HAP-1 (cell line): Measurements from ENCODE around the gene RGS7BP.
A peak's percentile ranks its signal among the peaks of the same experiment; 100 is the strongest.

Experiments
- DNase-seq, 2 experiments: peaks; one replicate each; pipeline ENCODE4 v3.0.0-alpha.2; 2016 to 2020; ENCODE audit warnings: low spot score in 2 of 2
- H3K27me3 ChIP-seq: fragments of 250-450 bp; sonication (Bioruptor Pico); 2 replicates; pipeline ENCODE4 v1.5.1; 2020; ENCODE audit warnings: low read depth, mild to moderate bottlenecking, moderate library complexity
- H3K36me3 ChIP-seq: fragments of 250-450 bp; sonication (Bioruptor Pico); replicated peaks from 2 replicates; pipeline ENCODE4 v1.5.1; 2020; ENCODE audit warnings: mild to moderate bottlenecking
- H3K4me1 ChIP-seq: fragments of 250-450 bp; sonication (Bioruptor Pico); 2 replicates; pipeline ENCODE4 v1.5.1; 2020; ENCODE audit warnings: mild to moderate bottlenecking
- H3K4me3 ChIP-seq: fragments of 250-450 bp; sonication (Bioruptor Pico); 2 replicates; pipeline ENCODE4 v1.5.1; 2020; ENCODE audit warnings: mild to moderate bottlenecking, moderate library complexity
- H3K9me3 ChIP-seq: fragments of 250-450 bp; sonication (Bioruptor Pico); 2 replicates; pipeline ENCODE4 v1.5.1; 2020; ENCODE audit warnings: mild to moderate bottlenecking, moderate library complexity
- in situ Hi-C: fragments of 300-500 bp; cut with MboI; formaldehyde crosslinking; loops from 3 replicates; pipeline ENCODE4 v1.14.3; 2020; ENCODE audit warnings: low sequenced_read_pairs, inconsistent platforms, mixed read lengths

RGS7BP gene

GRCh38 chr5:64505769-64506566 lies at the start of gene RGS7BP:
TSS of gene RGS7BP (plus strand) at chr5:64506015. CDS start at chr5:64506625, 610 bp downstream.
- peak in 1 of 2 experiments; percentile 37 for DNase-seq
- no peaks in the 10 kb centered on the region for H3K4me1 ChIP-seq
- H3K27me3 ChIP-seq: peaks cover 33% of the 10 kb centered on the region
- H3K4me3 ChIP-seq: peak within 1 kb of the TSS; percentile 18
- H3K9me3 ChIP-seq: no peaks in the 10 kb centered on the region
- in situ Hi-C loops: no loop called here
- no peaks in the 10 kb centered on the region for H3K36me3 ChIP-seq

- no peak overlapping the region for H3K4me3 ChIP-seq
- H3K9me3 ChIP-seq: no peaks in the 10 kb centered on the region
- DNase-seq: no peak
- H3K4me1 ChIP-seq: no peaks in the 10 kb centered on the region
- no peaks in the 10 kb centered on the region for H3K36me3 ChIP-seq
- no peaks in the 10 kb centered on the region for H3K27me3 ChIP-seq
- in situ Hi-C loops: no loop called here
Measured at GRCh38 chr5:64457846-64458245, 48.0 kb upstream of the RGS7BP start.

- H3K9me3 ChIP-seq: no peaks in the 10 kb centered on the region
- DNase-seq: no peak
- no peaks in the 10 kb centered on the region for H3K36me3 ChIP-seq
- no peak overlapping the region for H3K4me3 ChIP-seq
- H3K27me3 ChIP-seq: no peaks in the 10 kb centered on the region
- in situ Hi-C loops: no loop called here
- no peaks in the 10 kb centered on the region for H3K4me1 ChIP-seq
Measured at GRCh38 chr5:64458948-64459347, 46.9 kb upstream of the RGS7BP start.

- Histone ChIP-seq H3K36me3 (no peaks in the 10 kb centered on the region), H3K4me3 (no peak overlapping the region), H3K27me3 (no peaks in the 10 kb centered on the region), H3K4me1 (no peaks in the 10 kb centered on the region), H3K9me3 (no peaks in the 10 kb centered on the region)
- in situ Hi-C loops: no loop called here
- no peak for DNase-seq
Measured at GRCh38 chr5:64462391-64462790, 43.4 kb upstream of the RGS7BP start.

- in situ Hi-C loops: no loop called here
- Histone ChIP-seq H3K27me3 (no peaks in the 10 kb centered on the region), H3K4me1 (no peaks in the 10 kb centered on the region)
Measured at GRCh38 chr5:64486163-64486562, 19.7 kb upstream of the RGS7BP start.

GRCh38 chr5:64487283-64487682 lies 18.5 kb upstream of the RGS7BP start:
- no peaks in the 10 kb centered on the region for H3K4me1 ChIP-seq
- DNase-seq: no peak
- in situ Hi-C loops: no loop called here

More at GRCh38 chr5:64486163-64486562, 19.7 kb upstream of the RGS7BP start:
- DNase-seq: no peak
- no peak overlapping the region for H3K4me3 ChIP-seq
- H3K36me3 ChIP-seq: no peaks in the 10 kb centered on the region
- H3K9me3 ChIP-seq: no peaks in the 10 kb centered on the region

GRCh38 chr5:64489857-64490256 lies 16.0 kb upstream of the RGS7BP start:
- Histone ChIP-seq H3K4me1 (no peaks in the 10 kb centered on the region), H3K27me3 (no peaks in the 10 kb centered on the region), H3K4me3 (no peak overlapping the region), H3K36me3 (no peaks in the 10 kb centered on the region), H3K9me3 (no peaks in the 10 kb centered on the region)
- DNase-seq: no peak
- in situ Hi-C loops: no loop called here

More at GRCh38 chr5:64487283-64487682, 18.5 kb upstream of the RGS7BP start:
- no peaks in the 10 kb centered on the region for H3K9me3 ChIP-seq
- no peaks in the 10 kb centered on the region for H3K27me3 ChIP-seq
- H3K36me3 ChIP-seq: no peaks in the 10 kb centered on the region
- no peak overlapping the region for H3K4me3 ChIP-seq

- in situ Hi-C loops: no loop called here
- no peaks in the 10 kb centered on the region for H3K4me1 ChIP-seq
- H3K36me3 ChIP-seq: no peaks in the 10 kb centered on the region
- no peak overlapping the region for H3K4me3 ChIP-seq
- H3K27me3 ChIP-seq: no peaks in the 10 kb centered on the region
- no peaks in the 10 kb centered on the region for H3K9me3 ChIP-seq
- no peak for DNase-seq
Measured at GRCh38 chr5:64497386-64497785, 8.4 kb upstream of the RGS7BP start.

- Histone ChIP-seq H3K27me3 (peaks cover 22% of the 10 kb centered on the region), H3K9me3 (no peaks in the 10 kb centered on the region), H3K4me1 (no peaks in the 10 kb centered on the region), H3K4me3 (no peak overlapping the region), H3K36me3 (no peaks in the 10 kb centered on the region)
- in situ Hi-C loops: no loop called here
- no peak for DNase-seq
Measured at GRCh38 chr5:64502196-64502595, 3.6 kb upstream of the RGS7BP start.

GRCh38 chr5:64506567-64507263 lies 900 bp downstream of the RGS7BP start:
- H3K9me3 ChIP-seq: no peaks in the 10 kb centered on the region
- peaks cover 33% of the 10 kb centered on the region for H3K27me3 ChIP-seq
- H3K4me1 ChIP-seq: no peaks in the 10 kb centered on the region
- DNase-seq: no peak
- in situ Hi-C loops: no loop called here
- no peaks in the 10 kb centered on the region for H3K36me3 ChIP-seq
- peak overlapping the region; percentile 18 for H3K4me3 ChIP-seq

GRCh38 chr5:64507264-64507605 lies 1.4 kb downstream of the RGS7BP start:
- no peak for DNase-seq
- Histone ChIP-seq H3K36me3 (no peaks in the 10 kb centered on the region), H3K9me3 (no peaks in the 10 kb centered on the region), H3K4me3 (no peak overlapping the region), H3K27me3 (peaks cover 33% of the 10 kb centered on the region), H3K4me1 (no peaks in the 10 kb centered on the region)
- in situ Hi-C loops: no loop called here

- no peaks in the 10 kb centered on the region for H3K4me1 ChIP-seq
- in situ Hi-C loops: no loop called here
- H3K9me3 ChIP-seq: no peaks in the 10 kb centered on the region
- H3K36me3 ChIP-seq: no peaks in the 10 kb centered on the region
- H3K4me3 ChIP-seq: no peak overlapping the region
- peaks cover 32% of the 10 kb centered on the region for H3K27me3 ChIP-seq
- no peak for DNase-seq
Measured at GRCh38 chr5:64509828-64510227, 4.0 kb downstream of the RGS7BP start.

- no peaks in the 10 kb centered on the region for H3K36me3 ChIP-seq
- H3K4me1 ChIP-seq: no peaks in the 10 kb centered on the region
- H3K27me3 ChIP-seq: peaks cover 2% of the 10 kb centered on the region; the same call in 1 of the 2 replicates
- DNase-seq: no peak
- in situ Hi-C loops: no loop called here
- H3K9me3 ChIP-seq: no peaks in the 10 kb centered on the region
- H3K4me3 ChIP-seq: no peak overlapping the region
Measured at GRCh38 chr5:64513492-64513891, 7.7 kb downstream of the RGS7BP start.

- no peaks in the 10 kb centered on the region for H3K36me3 ChIP-seq
- no peaks in the 10 kb centered on the region for H3K27me3 ChIP-seq
- H3K9me3 ChIP-seq: no peaks in the 10 kb centered on the region
- H3K4me3 ChIP-seq: no peak overlapping the region
- no peaks in the 10 kb centered on the region for H3K4me1 ChIP-seq
- in situ Hi-C loops: no loop called here
- no peak for DNase-seq
Measured at GRCh38 chr5:64514612-64515011, 8.8 kb downstream of the RGS7BP start.
